HG03469 (cell line): ENCODE results near the gene CDON.
"Not testable (repeated sequence)": the region's sequence is repeated elsewhere in the genome, so short reads cannot be mapped to it uniquely, and the experiment has no call there.

Source experiments
- ATAC-seq: cut with Tn5 transposase; IDR thresholded peaks from one replicate; pipeline ENCODE4 v1.9.1; 2021; ENCODE audit warnings: mild to moderate bottlenecking, moderate library complexity, moderate number of reproducible peaks; ENCODE audit not compliant: unreplicated experiment

The CDON gene

GRCh38 chr11:126051117-126051516 is 11.5 kb downstream of the CDON start:
- ATAC-seq: no peak

- no peak for ATAC-seq
Measured at GRCh38 chr11:126049159-126049558, 13.5 kb downstream of the CDON start.

GRCh38 chr11:126048197-126048596 is 14.5 kb downstream of the CDON start:
- no peak for ATAC-seq

- ATAC-seq: no peak
Measured at GRCh38 chr11:126046570-126047195, 16.0 kb downstream of the CDON start.

GRCh38 chr11:126039485-126040271 is 23.0 kb downstream of the CDON start:
- no peak for ATAC-seq

- no peak for ATAC-seq
Measured at GRCh38 chr11:126035718-126036117, 26.9 kb downstream of the CDON start.

GRCh38 chr11:126034933-126035425 is 27.7 kb downstream of the CDON start:
- ATAC-seq: no peak

GRCh38 chr11:126034039-126034932 is 28.4 kb downstream of the CDON start:
- no peak for ATAC-seq

- no peak for ATAC-seq
Measured at GRCh38 chr11:126032375-126032774, 30.3 kb downstream of the CDON start.

- no peak for ATAC-seq
Measured at GRCh38 chr11:126029805-126030204, 32.9 kb downstream of the CDON start.

- no peak for ATAC-seq
Measured at GRCh38 chr11:126029237-126029636, 33.4 kb downstream of the CDON start.

GRCh38 chr11:126028534-126028933 is 34.1 kb downstream of the CDON start:
- ATAC-seq: not testable (repeated sequence)

GRCh38 chr11:126026579-126026978 is 36.1 kb downstream of the CDON start:
- ATAC-seq: no peak

GRCh38 chr11:126025822-126026221 is 36.8 kb downstream of the CDON start:
- ATAC-seq: no peak

GRCh38 chr11:126024123-126024522 is 38.5 kb downstream of the CDON start:
- ATAC-seq: no peak

- ATAC-seq: no peak
Measured at GRCh38 chr11:126012852-126013251, 49.8 kb downstream of the CDON start.

- ATAC-seq: no peak
Measured at GRCh38 chr11:126011754-126012153, 50.9 kb downstream of the CDON start.

- ATAC-seq: no peak
Measured at GRCh38 chr11:126011265-126011664, 51.4 kb downstream of the CDON start.

- no peak for ATAC-seq
Measured at GRCh38 chr11:126008956-126009355, 53.7 kb downstream of the CDON start.

GRCh38 chr11:126007238-126007637 is 55.4 kb downstream of the CDON start:
- no peak for ATAC-seq

- ATAC-seq: no peak
Measured at GRCh38 chr11:126006068-126006467, 56.6 kb downstream of the CDON start.
